Measurements from ENCODE around the gene NCOR1.
"Not testable (repeated sequence)": the region's sequence is repeated elsewhere in the genome, so short reads cannot be mapped to it uniquely, and the experiment has no call there.

Gene NCOR1

GRCh38 chr17:16214190-16215001, 938 bp downstream of the NCOR1 start:
- no peak for DNase-seq

GRCh38 chr17:16212793-16213192, 2.5 kb downstream of the NCOR1 start:
- DNase-seq = no peak

- no peak for DNase-seq
Observed at GRCh38 chr17:16211590-16211989, 3.7 kb downstream of the NCOR1 start.

GRCh38 chr17:16204763-16205162, 10.6 kb downstream of the NCOR1 start:
- not testable (repeated sequence) for DNase-seq

GRCh38 chr17:16202554-16203500, 12.5 kb downstream of the NCOR1 start:
- DNase-seq = not testable (repeated sequence)

- DNase-seq = not testable (repeated sequence)
Observed at GRCh38 chr17:16201693-16202131, 13.6 kb downstream of the NCOR1 start.

GRCh38 chr17:16199093-16199492, 16.2 kb downstream of the NCOR1 start:
- DNase-seq = peak in 1 of 2 donors; percentile 5

- no peak for DNase-seq
Observed at GRCh38 chr17:16197276-16197675, 18.1 kb downstream of the NCOR1 start.

- not testable (repeated sequence) for DNase-seq
Observed at GRCh38 chr17:16194307-16194835, 21.0 kb downstream of the NCOR1 start.

- no peak for DNase-seq
Observed at GRCh38 chr17:16191604-16192003, 23.7 kb downstream of the NCOR1 start.

GRCh38 chr17:16190703-16191360, 24.5 kb downstream of the NCOR1 start:
- DNase-seq = no peak

- DNase-seq = no peak
Observed at GRCh38 chr17:16189791-16190348, 25.5 kb downstream of the NCOR1 start.

GRCh38 chr17:16187642-16188041, 27.7 kb downstream of the NCOR1 start:
- DNase-seq = no peak

- DNase-seq = no peak
Observed at GRCh38 chr17:16181581-16181980, 33.8 kb downstream of the NCOR1 start.

- no peak for DNase-seq
Observed at GRCh38 chr17:16178836-16179235, 36.5 kb downstream of the NCOR1 start.

GRCh38 chr17:16171613-16172012, 43.7 kb downstream of the NCOR1 start:
- DNase-seq = no peak

- DNase-seq = not testable (repeated sequence)
Observed at GRCh38 chr17:16166766-16167165, 48.6 kb downstream of the NCOR1 start.

GRCh38 chr17:16158714-16159113, 56.6 kb downstream of the NCOR1 start:
- DNase-seq = no peak

- DNase-seq = no peak
Observed at GRCh38 chr17:16155536-16155935, 59.8 kb downstream of the NCOR1 start.

- DNase-seq = not testable (repeated sequence)
Observed at GRCh38 chr17:16152326-16152725, 63.0 kb downstream of the NCOR1 start.

- DNase-seq = no peak
Observed at GRCh38 chr17:16150251-16150856, 65.0 kb downstream of the NCOR1 start.

- no peak for DNase-seq
Observed at GRCh38 chr17:16148596-16148995, 66.7 kb downstream of the NCOR1 start.

Measured in bone marrow (tissue), 2 donors.